ENCODE results near the gene PPM1J.

DNA sequence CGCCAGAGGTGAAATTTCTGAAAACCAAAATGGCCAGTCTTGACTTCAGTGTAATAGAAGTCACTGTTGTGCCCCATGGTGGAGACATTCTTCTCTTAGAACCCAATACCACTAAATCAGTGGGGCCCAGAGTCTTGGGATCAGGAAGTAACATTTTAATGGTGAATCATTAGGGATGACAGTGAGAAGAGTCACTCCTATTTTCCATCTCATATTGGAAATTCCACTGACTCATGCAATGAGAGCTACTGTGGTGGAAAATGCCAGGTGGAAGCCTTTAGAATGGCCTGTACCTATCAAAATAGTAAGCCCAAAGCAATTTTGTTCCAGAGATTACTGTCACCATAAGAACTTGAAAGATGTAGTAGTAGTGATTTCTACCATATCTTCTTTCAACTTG, 20.6 kb upstream of the PPM1J start:
- TF ChIP-seq, protein P1, sequence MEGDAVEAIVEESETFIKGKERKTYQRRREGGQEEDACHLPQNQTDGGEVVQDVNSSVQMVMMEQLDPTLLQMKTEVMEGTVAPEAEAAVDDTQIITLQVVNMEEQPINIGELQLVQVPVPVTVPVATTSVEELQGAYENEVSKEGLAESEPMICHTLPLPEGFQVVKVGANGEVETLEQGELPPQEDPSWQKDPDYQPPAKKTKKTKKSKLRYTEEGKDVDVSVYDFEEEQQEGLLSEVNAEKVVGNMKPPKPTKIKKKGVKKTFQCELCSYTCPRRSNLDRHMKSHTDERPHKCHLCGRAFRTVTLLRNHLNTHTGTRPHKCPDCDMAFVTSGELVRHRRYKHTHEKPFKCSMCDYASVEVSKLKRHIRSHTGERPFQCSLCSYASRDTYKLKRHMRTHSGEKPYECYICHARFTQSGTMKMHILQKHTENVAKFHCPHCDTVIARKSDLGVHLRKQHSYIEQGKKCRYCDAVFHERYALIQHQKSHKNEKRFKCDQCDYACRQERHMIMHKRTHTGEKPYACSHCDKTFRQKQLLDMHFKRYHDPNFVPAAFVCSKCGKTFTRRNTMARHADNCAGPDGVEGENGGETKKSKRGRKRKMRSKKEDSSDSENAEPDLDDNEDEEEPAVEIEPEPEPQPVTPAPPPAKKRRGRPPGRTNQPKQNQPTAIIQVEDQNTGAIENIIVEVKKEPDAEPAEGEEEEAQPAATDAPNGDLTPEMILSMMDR (IDR thresholded peaks at IDR 0.05; ENCODE audit: low read depth, low read length), result no peak
- no peak for TF ChIP-seq EZH2phosphoT487 (IDR thresholded peaks at IDR 0.05; ENCODE audit: low read depth)
